Psoas muscle (tissue), 8 donors: Measurements from ENCODE around the gene RTEL1. TPM values are rescaled to one million over a fixed set of nuclear protein-coding genes. Genes with fewer than 3 reads are reported as not detected.
"Not testable (repeated sequence)": the region's sequence is repeated elsewhere in the genome, so short reads cannot be mapped to it uniquely, and the experiment has no call there.

Source experiments
- ATAC-seq, 4 donors: fragments of 200-7000 bp; cut with Tn5 transposase; one replicate each; pipeline ENCODE4 v1.9.1; 2020; ENCODE audit warnings: moderate library complexity in 3 of 4, mild to moderate bottlenecking in 2 of 4
- DNase-seq, 2 donors: peaks; one replicate each; pipeline ENCODE4 v3.0.0-alpha.2; 2020
- H3K27ac ChIP-seq: fragments of 200-600 bp; one replicate; pipeline ENCODE4 v1.8.0; 2022
- H3K27me3 ChIP-seq, 3 donors: fragments of 200-600 bp in 1 of 3; one replicate each; pipeline versions ENCODE4 v1.6.1 to v1.8.0; 2013 to 2022; ENCODE audit warnings: low read length in 2 of 3, mild to moderate bottlenecking in 2 of 3, moderate library complexity in 1 of 3; ENCODE audit not compliant: insufficient read depth in 3 of 3
- H3K36me3 ChIP-seq, 2 donors: fragments of 200-600 bp in 1 of 2; one replicate each; pipeline versions ENCODE4 v1.6.1 to v1.8.0; 2013 to 2022; ENCODE audit warnings: low read depth in 1 of 2, mild to moderate bottlenecking in 1 of 2, moderate library complexity in 1 of 2; ENCODE audit not compliant: insufficient read depth in 1 of 2
- H3K4me1 ChIP-seq: fragments of 200-600 bp; one replicate; pipeline ENCODE4 v1.8.0; 2022
- H3K4me3 ChIP-seq: fragments of 200-600 bp; one replicate; pipeline ENCODE4 v1.8.0; 2022; ENCODE audit warnings: mild to moderate bottlenecking
- H3K9me3 ChIP-seq: fragments of 200-600 bp; one replicate; pipeline ENCODE4 v1.8.0; 2022
- WGBS, 3 donors: extraction: QIAGEN DNeasy Blood & Tissue Kit; methylation state at CpG; one replicate each; pipeline versions ENCODE4 v1.1.6 to v1.1.7; 2013; 5-methylcytosine and 5-hydroxymethylcytosine counted together
- intact Hi-C, 2 donors: fragments of 100-400 bp; cut with DNase I; formaldehyde crosslinking; loops; one replicate each; pipeline versions ENCODE4 v1.11.0 to v1.14.2; 2022
- polyA plus RNA-seq, 3 donors: library from polyadenylated mRNA; stranded (reverse); fragments of 200-250 nt; gene quantifications; one replicate each; pipeline ENCODE4 v1.2.3, GENCODE V29; 2013
- total RNA-seq, 4 donors: library from RNA; stranded (reverse); fragmentation: NEBNext Ultra II Directional in 2 of 4; extraction: Animal tissue kit (Norgen Biotek cat#: 25700) in 2 of 4; gene quantifications; one replicate each; pipeline versions ENCODE4 v1.2.1 to v1.2.4, GENCODE V29; 2021 to 2023
- TF ChIP-seq, protein P1 (sequence below): fragments of 200-600 bp; IDR thresholded peaks from one replicate; pipeline ENCODE4 v1.8.0; 2022; ENCODE audit warnings: antibody characterized with exemption
- donor health status: healthy with polysubstance abuse.
- donor health status: DM: no; HTN: no; CAD: no; lungs with moderate emphysema.
- donor health status: Bipolar disorder and iron deficiency.
- donor health status: healthy.
- donor health status: DM: yes; HTN: yes; CAD: no.
- donor health status: DM: no; HTN: no; CAD: no.
- donor health status: DM: no; HTN: no; CAD: no.
- donor health status: DM: yes; HTN: yes; CAD: no.

RTEL1 gene
- total and polyA plus RNA-seq, 7 donors = 5.2 to 17.5 (median 9.2) TPM

DNA sequence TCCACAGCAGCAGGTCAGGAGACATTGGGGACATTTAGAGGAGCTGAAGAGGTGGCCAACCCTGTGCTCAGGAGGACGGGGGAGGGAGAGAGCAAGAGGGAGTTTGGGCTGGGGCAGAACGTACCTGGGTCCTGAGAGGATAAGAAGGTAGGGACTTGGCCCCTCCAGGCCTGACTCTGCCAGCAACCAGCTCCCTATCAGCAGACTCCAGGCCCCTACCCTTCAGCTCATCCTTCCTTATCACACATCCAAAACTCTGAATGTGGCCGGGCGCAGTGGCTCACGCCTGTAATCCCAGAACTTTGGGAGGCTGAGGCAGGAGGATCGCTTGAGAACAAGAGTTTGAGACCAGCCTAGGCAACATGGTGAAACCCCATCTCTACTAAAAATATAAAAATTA is 9.9 kb upstream of the RTEL1 start:
- TF ChIP-seq, protein P1, sequence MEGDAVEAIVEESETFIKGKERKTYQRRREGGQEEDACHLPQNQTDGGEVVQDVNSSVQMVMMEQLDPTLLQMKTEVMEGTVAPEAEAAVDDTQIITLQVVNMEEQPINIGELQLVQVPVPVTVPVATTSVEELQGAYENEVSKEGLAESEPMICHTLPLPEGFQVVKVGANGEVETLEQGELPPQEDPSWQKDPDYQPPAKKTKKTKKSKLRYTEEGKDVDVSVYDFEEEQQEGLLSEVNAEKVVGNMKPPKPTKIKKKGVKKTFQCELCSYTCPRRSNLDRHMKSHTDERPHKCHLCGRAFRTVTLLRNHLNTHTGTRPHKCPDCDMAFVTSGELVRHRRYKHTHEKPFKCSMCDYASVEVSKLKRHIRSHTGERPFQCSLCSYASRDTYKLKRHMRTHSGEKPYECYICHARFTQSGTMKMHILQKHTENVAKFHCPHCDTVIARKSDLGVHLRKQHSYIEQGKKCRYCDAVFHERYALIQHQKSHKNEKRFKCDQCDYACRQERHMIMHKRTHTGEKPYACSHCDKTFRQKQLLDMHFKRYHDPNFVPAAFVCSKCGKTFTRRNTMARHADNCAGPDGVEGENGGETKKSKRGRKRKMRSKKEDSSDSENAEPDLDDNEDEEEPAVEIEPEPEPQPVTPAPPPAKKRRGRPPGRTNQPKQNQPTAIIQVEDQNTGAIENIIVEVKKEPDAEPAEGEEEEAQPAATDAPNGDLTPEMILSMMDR = no peak
- Histone ChIP-seq H3K9me3 (no peaks in the 10 kb centered on the region), H3K4me1 (peaks cover 9% of the 10 kb centered on the region), H3K36me3 (no peaks in the 10 kb centered on the region), H3K4me3 (no peak overlapping the region), H3K27ac (no peak overlapping the region), H3K27me3 (peaks cover 0 to 29% (median 16%) of the 10 kb centered on the region in 3 donors)
- intact Hi-C loops = no loop called here
- ATAC-seq (no peak), DNase-seq (no peak)
- 81 to 86% (median 82%) methylated on average over 6 of the region's 6 CpGs for WGBS, 3 donors

DNA sequence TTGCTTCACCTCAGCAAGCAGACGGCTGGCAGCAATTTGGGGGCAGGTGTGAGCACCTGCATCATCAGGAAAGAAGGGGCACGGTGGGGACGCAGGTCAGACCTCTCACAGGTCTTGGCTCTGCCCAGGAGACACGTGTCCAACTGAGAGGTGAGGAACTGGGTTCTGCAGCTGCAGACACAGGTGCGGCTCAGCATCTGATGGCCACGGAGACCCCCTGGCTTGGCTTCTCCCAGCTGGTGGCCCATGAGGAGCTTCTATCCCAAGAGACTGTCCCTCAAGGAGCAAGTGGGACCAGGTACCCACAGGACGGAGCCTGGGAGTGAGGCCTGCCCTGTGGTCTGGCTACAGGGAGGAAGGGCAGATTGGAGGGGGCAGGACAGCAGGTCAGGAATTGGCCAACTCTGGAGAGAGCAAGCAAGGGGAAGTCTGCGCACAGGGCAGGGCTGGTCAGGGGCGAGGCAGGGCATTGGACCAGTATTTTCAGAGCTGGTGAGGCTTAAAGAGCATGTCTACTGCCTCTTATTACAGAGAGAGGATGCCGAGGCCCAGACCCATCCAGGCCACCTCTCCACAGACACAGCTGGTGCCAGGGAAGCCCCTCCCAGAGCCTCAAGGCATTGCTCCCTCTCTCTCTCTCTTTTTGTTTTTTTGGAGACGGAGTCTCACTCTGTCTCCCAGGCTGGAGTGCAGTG is 9.1 kb upstream of the RTEL1 start:
- H3K9me3 ChIP-seq = no peaks in the 10 kb centered on the region
- intact Hi-C loops = no loop called here
- no peaks in the 10 kb centered on the region for H3K36me3 ChIP-seq
- no peak overlapping the region for H3K27ac ChIP-seq
- ATAC-seq = no peak
- peaks cover 0 to 31% (median 19%) of the 10 kb centered on the region in 3 donors for H3K27me3 ChIP-seq
- H3K4me1 ChIP-seq = peaks cover 9% of the 10 kb centered on the region
- DNase-seq = no peak
- no peak overlapping the region for H3K4me3 ChIP-seq
- 64 to 79% (median 69%) methylated on average over 11 of the region's 11 CpGs for WGBS, 3 donors
- TF ChIP-seq, protein P1 = no peak

DNA sequence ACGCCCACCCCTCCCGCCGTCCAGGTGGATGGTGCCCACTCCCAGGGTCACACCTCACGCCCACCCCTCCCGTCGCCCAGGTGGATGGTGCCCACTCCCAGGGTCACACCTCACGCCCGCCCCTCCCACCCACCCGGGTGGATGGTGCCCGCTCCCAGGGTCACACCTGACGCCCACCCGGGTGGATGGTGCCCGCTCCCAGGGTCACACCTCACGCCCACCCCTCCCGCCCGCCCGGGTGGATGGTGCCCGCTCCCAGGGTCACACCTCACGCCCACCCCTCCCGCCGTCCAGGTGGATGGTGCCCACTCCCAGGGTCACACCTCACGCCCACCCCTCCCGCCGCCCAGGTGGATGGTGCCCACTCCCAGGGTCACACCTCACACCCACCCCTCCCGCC is 7.6 kb upstream of the RTEL1 start:
- H3K4me1 ChIP-seq, H3K4me3 ChIP-seq, H3K27ac ChIP-seq, ATAC-seq, intact Hi-C loops, H3K9me3 ChIP-seq, H3K36me3 ChIP-seq, DNase-seq: not testable (repeated sequence)
- peaks cover 0 to 31% (median 19%) of the 10 kb centered on the region in 3 donors for H3K27me3 ChIP-seq
- 90 to 94% (median 93%) methylated on average over 10 to 25 of the region's 25 CpGs for WGBS, 3 donors

DNA sequence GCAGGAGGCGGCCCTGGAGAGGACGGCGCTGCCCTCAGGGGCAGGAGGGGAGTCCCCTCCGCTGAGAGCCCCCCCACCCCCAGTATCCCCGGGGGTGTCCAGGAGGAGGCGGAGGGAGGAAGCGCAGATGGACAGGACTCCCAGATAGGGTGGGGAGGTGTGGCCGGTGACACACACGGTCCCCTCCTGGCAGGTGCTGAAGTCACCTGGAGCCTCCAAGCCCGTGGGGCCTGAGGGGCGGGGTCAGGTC is 6.2 kb upstream of the RTEL1 start:
- intact Hi-C loops = no loop called here
- Histone ChIP-seq H3K27me3 (peaks cover 0 to 31% (median 19%) of the 10 kb centered on the region in 3 donors), H3K27ac (no peak overlapping the region), H3K9me3 (no peaks in the 10 kb centered on the region), H3K36me3 (no peaks in the 10 kb centered on the region), H3K4me3 (peak overlapping the region; percentile 62), H3K4me1 (peaks cover 9% of the 10 kb centered on the region)
- DNase-seq (no peak), ATAC-seq (peak in 1 of 4 donors; percentile 8)
- 19 to 27% (median 19%) methylated on average over 9 to 11 of the region's 11 CpGs for WGBS, 3 donors
- TF ChIP-seq, protein P1 = no peak

DNA sequence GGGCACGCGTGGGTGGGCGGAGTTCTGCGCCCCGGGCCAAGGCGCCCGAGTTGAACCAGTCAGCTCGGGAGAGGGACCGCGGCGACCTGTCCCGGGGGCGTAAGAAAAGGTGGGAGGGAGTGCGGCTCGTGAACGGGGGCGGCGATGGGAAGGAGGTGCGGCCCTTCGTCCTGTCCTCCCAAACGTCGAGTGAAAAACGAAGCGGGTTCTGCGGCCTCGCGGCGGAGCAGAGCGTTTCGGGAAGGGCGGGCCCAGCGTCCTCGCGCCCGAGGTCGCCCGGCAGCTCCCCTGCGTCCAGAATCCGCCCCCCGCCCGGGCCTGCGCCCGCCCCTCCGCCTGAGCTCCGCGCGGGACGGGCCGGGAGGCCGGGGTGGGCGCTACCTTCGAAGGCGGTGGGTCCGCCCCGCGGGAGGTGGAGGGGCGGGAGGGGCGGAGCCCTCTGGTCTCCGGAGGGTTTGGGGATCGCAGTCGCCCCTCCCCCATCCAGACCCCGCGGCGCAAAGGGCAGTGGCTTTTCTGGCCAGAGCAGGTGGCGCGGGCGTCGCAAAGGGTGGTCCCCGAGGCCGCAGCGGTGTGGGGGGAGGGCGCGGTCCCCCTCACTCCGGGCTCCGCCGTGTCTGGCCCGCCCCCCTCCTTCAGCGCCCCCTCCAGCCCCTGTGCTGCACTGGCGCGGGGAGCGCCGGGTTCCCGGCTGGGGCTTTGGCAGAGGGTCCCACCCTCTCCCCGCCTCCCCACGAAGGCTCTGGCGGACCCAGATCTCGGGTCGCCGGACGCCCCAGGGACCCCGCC is 5.7 kb upstream of the RTEL1 start:
- peak overlapping the region; percentile 62 for H3K4me3 ChIP-seq
- H3K27me3 ChIP-seq = peaks cover 0 to 31% (median 19%) of the 10 kb centered on the region in 3 donors
- no peak overlapping the region for H3K27ac ChIP-seq
- H3K4me1 ChIP-seq = peaks cover 13% of the 10 kb centered on the region
- peak in 1 of 4 donors; percentile 8 for ATAC-seq
- H3K36me3 ChIP-seq = no peaks in the 10 kb centered on the region
- DNase-seq = peak; percentile 31 to 65
- TF ChIP-seq, protein P1 = no peak
- intact Hi-C loops = no loop called here
- WGBS, 3 donors = 0 to 1% (median 1%) methylated on average over 57 to 91 of the region's 91 CpGs
- no peaks in the 10 kb centered on the region for H3K9me3 ChIP-seq
